ENCODE data around the gene AFAP1. TPM values are rescaled to one million over a fixed set of nuclear protein-coding genes. Genes with fewer than 3 reads are reported as not detected.

Gene AFAP1
- total and polyA plus RNA-seq, 2 donors (not counting 3 experiments of a cell fraction or from before 2014, with no cell fraction given), result 32.3 to 103 TPM

GRCh38 chr4:7740866-7741525, 198.7 kb downstream of the AFAP1 start:
- no peak for TF ChIP-seq MAX (IDR thresholded peaks at IDR 0.05; ENCODE audit: insufficient read depth, insufficient read length)
- TF ChIP-seq POLR2AphosphoS5 (IDR thresholded peaks at IDR 0.05; ENCODE audit: insufficient read depth, low read depth, low read length), result no peak
- TF ChIP-seq EZH2 (IDR thresholded peaks at IDR 0.05; ENCODE audit: borderline replicate concordance, low read depth, low read length, severe bottlenecking), result no peak
- TF ChIP-seq FOS (IDR thresholded peaks at IDR 0.05; ENCODE audit: borderline replicate concordance, insufficient read depth, low read length), result no peak
- TF ChIP-seq GATA2 (IDR thresholded peaks at IDR 0.05; ENCODE audit: insufficient read depth, insufficient read length, low read depth, low read length), result no peak
- no peak for DNase-seq (ENCODE audit: low read depth, low spot score)
- Histone ChIP-seq H3K9ac (replicated peaks; ENCODE audit: extremely low read depth, insufficient read depth, low read length) (no peak overlapping the region), H4K20me1 (replicated peaks; ENCODE audit: control insufficient read depth, extremely low read depth, insufficient read depth, low read length) (no peaks in the 10 kb centered on the region), H3K4me1 (ENCODE audit: control insufficient read depth, extremely low read depth, insufficient read depth, low read length) (no peaks in the 10 kb centered on the region), H3K27me3 (ENCODE audit: control insufficient read depth in 2 of 2, insufficient read depth in 2 of 2, low read length in 2 of 2) (no peaks in the 10 kb centered on the region), H3K9me1 (replicated peaks; ENCODE audit: control insufficient read depth, extremely low read depth, insufficient read depth, low read length) (no peaks in the 10 kb centered on the region), H3K4me2 (ENCODE audit: insufficient read depth, low read length) (no peak overlapping the region), H3K9me3 (replicated peaks; ENCODE audit: control insufficient read depth, insufficient read depth, low read length) (no peaks in the 10 kb centered on the region), H3K79me2 (ENCODE audit: control insufficient read depth, insufficient read depth, low read length) (no peaks in the 10 kb centered on the region), H2AFZ (ENCODE audit: low read depth, low read length) (no peak overlapping the region), H3K27ac (ENCODE audit: insufficient read depth, low read depth, low read length) (no peak overlapping the region), H3K4me3 (replicated peaks in 1 of 3; ENCODE audit: insufficient read depth in 1 of 3, low read depth in 1 of 3, low read length in 3 of 3) (no peak overlapping the region), H3K36me3 (ENCODE audit: control insufficient read depth in 2 of 2, extremely low read depth in 1 of 2, insufficient read depth in 2 of 2, low read length in 2 of 2) (no peaks in the 10 kb centered on the region)
- POLR2A ChIA-PET, result no interaction called here
- FAIRE-seq, result no peak
- intact Hi-C loops (cut with micrococcal nuclease) (no loop called here), dilution Hi-C loops (cut with MboI; ENCODE audit: extremely low pct_ligation_motif_present, low sequenced_read_pairs) (no loop called here)
- no TSS peak for BruUV-seq (replicated peaks)
- CTCF ChIA-PET, result interaction anchor here (1.3 kb wide), 1 partner anchor 22 kb away, joined by 3 read pairs; no protein-coding TSS in a partner anchor
